Activated CD4-positive, alpha-beta T cell treated with anti-CD3 and anti-CD28 coated beads for 48 hours (primary cell): ENCODE data around the gene CCNF.
A peak's percentile ranks its signal among the peaks of the same experiment; 100 is the strongest.

Experiments
- DNase-seq: peaks from one replicate; pipeline ENCODE4 v3.0.0-alpha.2; 2020

CCNF gene

GRCh38 chr16:2458887-2459646, 29.8 kb downstream of the CCNF start:
- DNase-seq, result no peak

GRCh38 chr16:2459647-2460390, 30.6 kb downstream of the CCNF start, which contains the start of gene TEDC2:
TSS of gene TEDC2 (plus strand) at chr16:2460109. CDS start at chr16:2460145, 36 bp downstream.
- DNase-seq, result peak; percentile 99

GRCh38 chr16:2460391-2460713, 31.1 kb downstream of the CCNF start:
- DNase-seq, result no peak

- DNase-seq, result no peak
Observed at GRCh38 chr16:2460916-2461315, 31.7 kb downstream of the CCNF start.

GRCh38 chr16:2462031-2462866, 33.0 kb downstream of the CCNF start:
- no peak for DNase-seq

- DNase-seq, result no peak
Observed at GRCh38 chr16:2464333-2464732, 35.1 kb downstream of the CCNF start.

- no peak for DNase-seq
Observed at GRCh38 chr16:2465653-2466415, 36.6 kb downstream of the CCNF start.

GRCh38 chr16:2466667-2467527, 37.6 kb downstream of the CCNF start:
- no peak for DNase-seq

GRCh38 chr16:2467528-2468232, 38.4 kb downstream of the CCNF start:
- peak; percentile 52 for DNase-seq

GRCh38 chr16:2468233-2468724, 39.0 kb downstream of the CCNF start:
- DNase-seq, result peak; percentile 25

- DNase-seq, result no peak
Observed at GRCh38 chr16:2468725-2469398, 39.6 kb downstream of the CCNF start.

- no peak for DNase-seq
Observed at GRCh38 chr16:2469399-2470233, 40.4 kb downstream of the CCNF start.

GRCh38 chr16:2470234-2470601, 41.0 kb downstream of the CCNF start:
- DNase-seq, result no peak

- peak; percentile 36 for DNase-seq
Observed at GRCh38 chr16:2470603-2471015, 41.4 kb downstream of the CCNF start.

GRCh38 chr16:2471016-2471652, 41.9 kb downstream of the CCNF start, which contains the start of gene NTN3:
TSS of gene NTN3 (plus strand) at chr16:2471297. CDS start at chr16:2471702, 405 bp downstream.
- DNase-seq, result peak; percentile 23

GRCh38 chr16:2471653-2472487, 42.6 kb downstream of the CCNF start:
- no peak for DNase-seq

GRCh38 chr16:2472488-2472864, 43.2 kb downstream of the CCNF start:
- DNase-seq, result no peak
